Pancreas (tissue), 10 donors: ENCODE measurements around the gene SLC35E1. TPM values are rescaled to one million over a fixed set of nuclear protein-coding genes. Genes with fewer than 3 reads are reported as not detected.
"Not testable (repeated sequence)": the region's sequence is repeated elsewhere in the genome, so short reads cannot be mapped to it uniquely, and the experiment has no call there.

ENCODE experiments used
- ATAC-seq, 4 donors: fragments of 200-7000 bp; cut with Tn5 transposase; one replicate each; pipeline versions ENCODE4 v1.8.0 to v1.9.1; 2020; ENCODE audit warnings: mild to moderate bottlenecking in 4 of 4, moderate library complexity in 4 of 4
- DNase-seq, 6 donors: peaks; one replicate each; pipeline ENCODE4 v3.0.0-alpha.2; 2020
- FAIRE-seq: peaks from 2 replicates; lab custom pipeline; 2012; peaks lifted over from hg19 to GRCh38; lab: Jason Lieb, UNC
- H3K27ac ChIP-seq, 4 donors: fragments of 200-600 bp; sonication (generic); 1 replicate in 3 of 4; 2 replicates in 1 of 4; pipeline versions ENCODE4 v1.5.0 to v1.8.0; 2020
- H3K27me3 ChIP-seq, 4 donors: fragments of 200-600 bp; one replicate each; pipeline ENCODE4 v1.8.0; 2021
- H3K36me3 ChIP-seq, 3 donors: fragments of 200-600 bp; sonication (generic) in 1 of 3; one replicate each; pipeline versions ENCODE4 v1.5.0 to v1.8.0; 2020 to 2021
- H3K4me1 ChIP-seq, 3 donors: fragments of 200-600 bp; one replicate each; pipeline ENCODE4 v1.8.0; 2021
- H3K4me3 ChIP-seq, 4 donors: fragments of 200-600 bp; sonication (generic) in 2 of 4; one replicate each; pipeline versions ENCODE4 v1.5.0 to v1.8.0; 2020 to 2021
- H3K9me3 ChIP-seq, 4 donors: fragments of 200-600 bp; one replicate each; pipeline ENCODE4 v1.8.0; 2021
- WGBS, 2 donors: extraction: QIAGEN DNeasy Blood & Tissue Kit; methylation state at CpG; one replicate each; pipeline ENCODE4 v1.1.7; 2013; 5-methylcytosine and 5-hydroxymethylcytosine counted together
- intact Hi-C, 3 donors: fragments of 100-400 bp; cut with DNase I; formaldehyde crosslinking; loops; one replicate each; pipeline versions ENCODE4 v1.11.1 to v1.14.2; 2022
- polyA plus RNA-seq, 2 donors: library from polyadenylated mRNA; stranded (reverse); fragments of 200-250 nt; gene quantifications; one replicate each; pipeline ENCODE4 v1.2.3, GENCODE V29; 2013
- total RNA-seq, 6 donors: library from RNA; stranded (reverse); fragmentation: NEBNext Ultra II Directional in 4 of 6; extraction: Animal tissue kit (Norgen Biotek cat#: 25700) in 4 of 6; gene quantifications; one replicate each; pipeline versions ENCODE4 v1.2.1 to v1.2.4, GENCODE V29; 2021 to 2023
- TF ChIP-seq, protein P1 (sequence below), 4 donors: fragments of 200-600 bp; sonication (generic) in 3 of 4; IDR thresholded peaks; one replicate each; pipeline versions ENCODE4 v1.5.0 to v1.8.0; 2021; ENCODE audit warnings: antibody characterized with exemption in 4 of 4
- donor health status: healthy with polysubstance abuse.
- donor health status: DM: no; HTN: no; CAD: no; lungs with moderate emphysema.
- donor health status: DM: no; HTN: no; CAD: no.
- donor health status: control.
- donor health status: control.
- donor health status: Bipolar disorder and iron deficiency.
- donor health status: DM: yes; HTN: yes; CAD: no.
- donor health status: DM: no; HTN: no; CAD: no.
- donor health status: DM: no; HTN: no; CAD: no.
- donor health status: DM: yes; HTN: yes; CAD: no.

SLC35E1 gene
- total and polyA plus RNA-seq, 8 donors, result 22.9 to 42.1 (median 34.0) TPM

DNA sequence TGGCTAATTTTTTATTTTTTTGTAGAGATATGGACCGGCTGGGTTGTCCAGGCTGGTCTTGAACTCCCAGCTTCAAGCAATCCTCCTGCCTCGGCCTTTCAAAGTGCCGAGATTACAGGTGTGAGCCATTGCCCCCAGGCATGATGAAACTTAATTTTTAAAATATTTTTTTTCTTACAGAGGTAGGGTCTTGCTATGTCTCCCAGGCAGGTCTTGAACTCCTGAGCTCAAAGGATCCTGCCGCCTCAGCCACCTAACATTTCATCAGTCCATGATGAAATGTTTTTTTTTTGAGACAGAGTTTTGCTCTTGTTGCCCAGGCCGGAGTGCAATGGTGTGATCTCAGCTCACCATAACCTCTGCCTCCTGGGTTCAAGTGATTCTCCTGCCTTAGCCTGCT is 63.7 kb downstream of the SLC35E1 start:
- H3K27ac ChIP-seq, result no peak overlapping the region
- H3K27me3 ChIP-seq, result no peaks in the 10 kb centered on the region
- WGBS, 2 donors, result 94 to 97% methylated on average over 5 of the region's 5 CpGs
- peaks cover 0 to 21% (median 0%) of the 10 kb centered on the region in 3 donors for H3K36me3 ChIP-seq
- DNase-seq, result no peak
- FAIRE-seq, result no peak
- ATAC-seq, result no peak
- no peaks in the 10 kb centered on the region for H3K4me1 ChIP-seq
- H3K9me3 ChIP-seq, result no peaks in the 10 kb centered on the region
- TF ChIP-seq, protein P1, sequence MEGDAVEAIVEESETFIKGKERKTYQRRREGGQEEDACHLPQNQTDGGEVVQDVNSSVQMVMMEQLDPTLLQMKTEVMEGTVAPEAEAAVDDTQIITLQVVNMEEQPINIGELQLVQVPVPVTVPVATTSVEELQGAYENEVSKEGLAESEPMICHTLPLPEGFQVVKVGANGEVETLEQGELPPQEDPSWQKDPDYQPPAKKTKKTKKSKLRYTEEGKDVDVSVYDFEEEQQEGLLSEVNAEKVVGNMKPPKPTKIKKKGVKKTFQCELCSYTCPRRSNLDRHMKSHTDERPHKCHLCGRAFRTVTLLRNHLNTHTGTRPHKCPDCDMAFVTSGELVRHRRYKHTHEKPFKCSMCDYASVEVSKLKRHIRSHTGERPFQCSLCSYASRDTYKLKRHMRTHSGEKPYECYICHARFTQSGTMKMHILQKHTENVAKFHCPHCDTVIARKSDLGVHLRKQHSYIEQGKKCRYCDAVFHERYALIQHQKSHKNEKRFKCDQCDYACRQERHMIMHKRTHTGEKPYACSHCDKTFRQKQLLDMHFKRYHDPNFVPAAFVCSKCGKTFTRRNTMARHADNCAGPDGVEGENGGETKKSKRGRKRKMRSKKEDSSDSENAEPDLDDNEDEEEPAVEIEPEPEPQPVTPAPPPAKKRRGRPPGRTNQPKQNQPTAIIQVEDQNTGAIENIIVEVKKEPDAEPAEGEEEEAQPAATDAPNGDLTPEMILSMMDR (IDR thresholded peaks at IDR 0.05), result no peak
- intact Hi-C loops, result no loop called here
- H3K4me3 ChIP-seq, result no peak overlapping the region

GRCh38 chr19:16506961-16507360 is 65.3 kb downstream of the SLC35E1 start:
- H3K36me3 ChIP-seq, result peaks cover 0 to 12% (median 0%) of the 10 kb centered on the region in 3 donors
- no peaks in the 10 kb centered on the region for H3K4me1 ChIP-seq
- H3K27me3 ChIP-seq, result no peaks in the 10 kb centered on the region
- TF ChIP-seq, protein P1 (IDR thresholded peaks at IDR 0.05), result no peak
- H3K4me3 ChIP-seq, result no peak overlapping the region
- WGBS, 2 donors, result 84 to 91% methylated on average over 6 of the region's 6 CpGs
- H3K27ac ChIP-seq, result no peak overlapping the region
- FAIRE-seq (no peak), DNase-seq (no peak), ATAC-seq (no peak)
- H3K9me3 ChIP-seq, result no peaks in the 10 kb centered on the region
- intact Hi-C loops, result no loop called here

GRCh38 chr19:16506161-16506560 is 66.1 kb downstream of the SLC35E1 start:
- peaks cover 0 to 12% (median 0%) of the 10 kb centered on the region in 3 donors for H3K36me3 ChIP-seq
- FAIRE-seq, ATAC-seq: not testable (repeated sequence)

GRCh38 chr19:16504271-16504670 is 67.9 kb downstream of the SLC35E1 start:
- no peak for ATAC-seq
- no peak for DNase-seq
- no peak for FAIRE-seq
- intact Hi-C loops, result no loop called here
- H3K4me1 ChIP-seq, result no peaks in the 10 kb centered on the region
- 85 to 94% methylated on average over 3 of the region's 3 CpGs for WGBS, 2 donors
- no peaks in the 10 kb centered on the region for H3K27me3 ChIP-seq
- H3K27ac ChIP-seq, result no peak overlapping the region
- TF ChIP-seq, protein P1 (IDR thresholded peaks at IDR 0.05), result no peak
- H3K4me3 ChIP-seq, result no peak overlapping the region
- H3K36me3 ChIP-seq, result peaks cover 0 to 5% (median 0%) of the 10 kb centered on the region in 3 donors
- H3K9me3 ChIP-seq, result no peaks in the 10 kb centered on the region

More at GRCh38 chr19:16506161-16506560, 66.1 kb downstream of the SLC35E1 start:
- H3K27me3 ChIP-seq, DNase-seq, H3K4me3 ChIP-seq, H3K27ac ChIP-seq, H3K9me3 ChIP-seq, H3K4me1 ChIP-seq, intact Hi-C loops: not testable (repeated sequence)
- WGBS, 2 donors, result 91 to 95% methylated on average over 11 of the region's 11 CpGs

Other genes starting within 250 kb of the SLC35E1 start
- gene KLF2, start 247.6 kb downstream of the SLC35E1 start, total RNA-seq, result 10 to 100 TPM in 2 of 6 donors, 1 to 10 TPM in 4; 3.1 to 12.0 (median 5.8) TPM
- gene KLF2, start 247.6 kb downstream of the SLC35E1 start, polyA plus RNA-seq, result 1 to 10 TPM; 3.4 to 3.7 TPM
- gene EPS15L1, start 100.4 kb downstream of the SLC35E1 start, total RNA-seq, result 10 to 100 TPM; 14.8 to 21.1 (median 16.8) TPM
- 10 to 100 TPM; 15.2 to 18.2 TPM for gene EPS15L1, start 100.4 kb downstream of the SLC35E1 start, polyA plus RNA-seq
- gene CALR3, start 76.2 kb downstream of the SLC35E1 start, total RNA-seq, result not detected
- under 1 TPM in 1 of 2 donors, not detected in 1; 0.07 TPM for gene CALR3, start 76.2 kb downstream of the SLC35E1 start, polyA plus RNA-seq
- gene C19orf44, start 76.0 kb downstream of the SLC35E1 start, total RNA-seq, result 1 to 10 TPM; 1.9 to 5.1 (median 3.3) TPM
- gene C19orf44, start 76.0 kb downstream of the SLC35E1 start, polyA plus RNA-seq, result 1 to 10 TPM; 6.5 to 7.4 TPM
- 10 to 100 TPM; 11.0 to 21.7 (median 16.6) TPM for gene CHERP, start 30.0 kb downstream of the SLC35E1 start, total RNA-seq
- gene CHERP, start 30.0 kb downstream of the SLC35E1 start, polyA plus RNA-seq, result 10 to 100 TPM; 23.8 to 26.8 TPM
- gene MED26, start 55.8 kb upstream of the SLC35E1 start, total RNA-seq, result 1 to 10 TPM; 3.9 to 7.1 (median 4.4) TPM
- 1 to 10 TPM; 3.7 to 3.8 TPM for gene MED26, start 55.8 kb upstream of the SLC35E1 start, polyA plus RNA-seq
- gene SMIM7, start 87.7 kb upstream of the SLC35E1 start, total RNA-seq, result 10 to 100 TPM; 34.1 to 56.1 (median 43.7) TPM
- gene SMIM7, start 87.7 kb upstream of the SLC35E1 start, polyA plus RNA-seq, result 10 to 100 TPM; 49.3 to 77.8 TPM
- gene TMEM38A, start 88.7 kb upstream of the SLC35E1 start, total RNA-seq, result 1 to 10 TPM; 1.2 to 3.5 (median 2.0) TPM
- 1 to 10 TPM; 1.4 to 4.0 TPM for gene TMEM38A, start 88.7 kb upstream of the SLC35E1 start, polyA plus RNA-seq
- gene NWD1, start 147.4 kb upstream of the SLC35E1 start, total RNA-seq, result 1 to 10 TPM in 5 of 6 donors, under 1 TPM in 1; 0.79 to 1.8 (median 1.2) TPM
- gene NWD1, start 147.4 kb upstream of the SLC35E1 start, polyA plus RNA-seq, result 1 to 10 TPM in 1 of 2 donors, under 1 TPM in 1; 0.57 to 1.3 TPM